CD4-positive, alpha-beta memory T cell (primary cell): ENCODE data around the gene PANK1. TPM values are rescaled to one million over a fixed set of nuclear protein-coding genes. Genes with fewer than 3 reads are reported as not detected.

Experiments
- CTCF ChIA-PET: fragments of 350-600 bp; sonication (Branson Sonifier 250); formaldehyde crosslinking; loops from one replicate; lab custom pipeline; 2021; ENCODE audit warnings: inconsistent platforms; ENCODE audit not compliant: partially characterized antibody; lab: Charles Lee
- POLR2A ChIA-PET: fragments of 350-600 bp; sonication (Branson Sonifier 250); formaldehyde crosslinking; loops from one replicate; lab custom pipeline; 2021; ENCODE audit not compliant: partially characterized antibody; lab: Charles Lee
- DNase-seq, 5 donors: peaks; one replicate each; pipeline versions ENCODE4 v3.0.0 to v3.0.0-alpha.2; 2020 to 2022; ENCODE audit warnings: mixed read lengths in 1 of 5
- H3K27ac ChIP-seq: one replicate; pipeline ENCODE4 v1.7.0; 2013; ENCODE audit warnings: low read depth, low read length
- H3K27me3 ChIP-seq: 2 replicates; pipeline ENCODE4 v1.7.0; 2013; ENCODE audit warnings: mild to moderate bottlenecking, low read length, moderate library complexity; ENCODE audit not compliant: insufficient read depth
- H3K36me3 ChIP-seq: 2 replicates; pipeline ENCODE4 v1.7.0; 2013; ENCODE audit warnings: mild to moderate bottlenecking, low read length, moderate library complexity; ENCODE audit not compliant: insufficient read depth
- H3K4me1 ChIP-seq: 2 replicates; pipeline ENCODE4 v1.7.0; 2013; ENCODE audit warnings: mild to moderate bottlenecking, low read length, moderate library complexity; ENCODE audit not compliant: insufficient read depth
- H3K4me3 ChIP-seq, 2 donors: one replicate each; pipeline ENCODE4 v1.7.0; 2013; ENCODE audit warnings: low read length in 2 of 2, mild to moderate bottlenecking in 1 of 2
- H3K9me3 ChIP-seq, 2 donors: one replicate each; pipeline ENCODE4 v1.7.0; 2013; ENCODE audit warnings: low read length in 2 of 2, control low read depth in 1 of 2; ENCODE audit not compliant: control insufficient read depth in 1 of 2
- H3K27ac Mint-ChIP-seq, 7 donors: one replicate each; pipeline ENCODE4 v1.8.0; 2020 to 2021; ENCODE audit warnings: mixed read lengths in 7 of 7, mild to moderate bottlenecking in 6 of 7, inconsistent platforms in 3 of 7, moderate library complexity in 3 of 7
- H3K27me3 Mint-ChIP-seq, 2 donors: one replicate each; pipeline ENCODE4 v1.8.0; 2020 to 2021; ENCODE audit warnings: mixed read lengths in 2 of 2
- H3K36me3 Mint-ChIP-seq, 2 donors: one replicate each; pipeline ENCODE4 v1.8.0; 2020 to 2021; ENCODE audit warnings: mixed read lengths in 2 of 2, inconsistent platforms in 1 of 2, mild to moderate bottlenecking in 1 of 2
- H3K4me1 Mint-ChIP-seq, 4 donors: one replicate each; pipeline ENCODE4 v1.8.0; 2020 to 2021; ENCODE audit warnings: mixed read lengths in 4 of 4, mild to moderate bottlenecking in 1 of 4
- H3K4me3 Mint-ChIP-seq, 8 donors: one replicate each; pipeline ENCODE4 v1.8.0; 2020 to 2021; ENCODE audit warnings: mixed read lengths in 8 of 8, mild to moderate bottlenecking in 7 of 8, moderate library complexity in 6 of 8, inconsistent platforms in 3 of 8
- H3K9me3 Mint-ChIP-seq, 8 donors: one replicate each; pipeline ENCODE4 v1.8.0; 2020 to 2021; ENCODE audit warnings: mixed read lengths in 8 of 8, mild to moderate bottlenecking in 5 of 8, inconsistent platforms in 3 of 8, moderate library complexity in 1 of 8
- intact Hi-C: fragments of 100-400 bp; cut with micrococcal nuclease; formaldehyde crosslinking; loops from one replicate; pipeline ENCODE4 v1.15.1; 2023
- polyA plus RNA-seq, 2 donors: library from polyadenylated mRNA; unstranded; fragments of 300-500 nt; fragmentation: Illumina TruSeq; gene quantifications; one replicate each; pipeline ENCODE4 v1.2.3, GENCODE V29; 2021
- total RNA-seq, 2 experiments: library from RNA; stranded (reverse); gene quantifications; one replicate each; pipeline ENCODE4 v1.2.3, GENCODE V29; 2021

Gene PANK1
- total and polyA plus RNA-seq, 4 experiments from 2014 or later, result 1.6 to 4.5 (median 3.1) TPM

- no peak for DNase-seq
- Mint-ChIP-seq H3K4me1 (no peaks in the 10 kb centered on the region), H3K27ac (no peak overlapping the region), H3K36me3 (no peaks in the 10 kb centered on the region), H3K27me3 (peaks cover 2 to 10% of the 10 kb centered on the region in 2 donors), H3K4me3 (no peak overlapping the region), H3K9me3 (peaks cover 0 to 6% (median 1%) of the 10 kb centered on the region in 8 donors)
- intact Hi-C loops, result no loop called here
- CTCF ChIA-PET, result no interaction called here
- no peaks in the 10 kb centered on the region for H3K9me3 ChIP-seq
- H3K4me3 ChIP-seq, result no peak overlapping the region
- H3K36me3 ChIP-seq, result no peaks in the 10 kb centered on the region
- POLR2A ChIA-PET, result no interaction called here
- no peaks in the 10 kb centered on the region for H3K4me1 ChIP-seq
- H3K27ac ChIP-seq, result no peak overlapping the region
- H3K27me3 ChIP-seq, result no peaks in the 10 kb centered on the region
Measured at GRCh38 chr10:89652806-89653370, 7.8 kb upstream of the PANK1 start.

- intact Hi-C loops, result no loop called here
- Mint-ChIP-seq H3K4me3 (no peak overlapping the region), H3K27me3 (peaks cover 2 to 11% of the 10 kb centered on the region in 2 donors), H3K36me3 (no peaks in the 10 kb centered on the region), H3K4me1 (no peaks in the 10 kb centered on the region), H3K27ac (no peak overlapping the region), H3K9me3 (peaks cover 0 to 6% (median 1%) of the 10 kb centered on the region in 8 donors)
- no peaks in the 10 kb centered on the region for H3K36me3 ChIP-seq
- H3K4me3 ChIP-seq, result no peak overlapping the region
- no peak for DNase-seq
- H3K4me1 ChIP-seq, result no peaks in the 10 kb centered on the region
- POLR2A ChIA-PET, result no interaction called here
- H3K27ac ChIP-seq, result no peak overlapping the region
- no peaks in the 10 kb centered on the region for H3K27me3 ChIP-seq
- no peaks in the 10 kb centered on the region for H3K9me3 ChIP-seq
- CTCF ChIA-PET, result no interaction called here
Measured at GRCh38 chr10:89651916-89652573, 7.0 kb upstream of the PANK1 start.

DNA sequence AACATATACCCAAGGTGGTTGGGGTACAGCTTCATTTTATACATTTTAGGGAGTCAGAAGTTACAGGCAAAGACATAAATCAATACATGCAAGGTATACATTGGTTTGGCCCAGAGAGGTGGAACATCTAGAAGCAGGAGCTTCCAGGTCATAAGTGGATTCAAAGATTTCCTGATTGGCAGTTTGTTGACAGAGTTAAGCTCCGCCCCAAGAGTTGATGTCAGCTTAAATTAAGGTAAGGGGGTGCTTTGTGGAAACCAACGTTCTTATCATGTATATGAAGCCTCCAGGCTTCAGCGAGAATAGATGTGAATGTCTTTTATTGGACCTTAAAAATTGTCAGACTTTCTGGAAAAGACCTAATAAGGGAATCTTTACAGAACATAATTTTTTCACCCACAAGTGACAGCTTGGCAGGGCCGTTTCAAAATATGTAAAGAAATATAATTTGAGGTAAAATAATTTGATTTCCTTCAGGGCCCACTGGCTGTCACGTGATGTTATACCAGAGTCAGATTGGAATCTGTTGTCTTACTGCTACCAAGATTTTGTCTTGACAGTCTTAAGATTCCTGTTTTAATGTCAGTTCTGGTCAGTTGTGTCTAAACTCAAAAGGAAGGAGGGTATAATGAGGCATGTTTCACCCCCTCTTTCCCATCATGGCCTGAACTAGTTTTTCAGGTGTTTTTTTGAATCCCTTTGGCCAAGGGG is 6.3 kb upstream of the PANK1 start:
- Mint-ChIP-seq H3K27me3 (peaks cover 4 to 11% of the 10 kb centered on the region in 2 donors), H3K36me3 (no peaks in the 10 kb centered on the region), H3K27ac (no peak overlapping the region), H3K4me3 (peak overlapping the region in 1 of 8 donors; percentile 32), H3K4me1 (peaks cover 0 to 2% (median 0%) of the 10 kb centered on the region in 4 donors), H3K9me3 (peaks cover 0 to 6% (median 1%) of the 10 kb centered on the region in 8 donors)
- Histone ChIP-seq H3K36me3 (no peaks in the 10 kb centered on the region), H3K4me1 (no peaks in the 10 kb centered on the region), H3K27me3 (no peaks in the 10 kb centered on the region), H3K27ac (no peak overlapping the region), H3K9me3 (no peaks in the 10 kb centered on the region), H3K4me3 (no peak overlapping the region)
- intact Hi-C loops, result no loop called here
- ChIA-PET CTCF (no interaction called here), POLR2A (no interaction called here)
- no peak for DNase-seq

- peaks cover 5% of the 10 kb centered on the region for H3K4me1 ChIP-seq
- H3K27ac ChIP-seq, result no peak overlapping the region
- DNase-seq, result no peak
- H3K9me3 Mint-ChIP-seq, result peaks cover 0 to 1% (median 0%) of the 10 kb centered on the region in 8 donors
- H3K27me3 ChIP-seq, result no peaks in the 10 kb centered on the region
- CTCF ChIA-PET, result no interaction called here
- H3K36me3 Mint-ChIP-seq, result no peaks in the 10 kb centered on the region
- peaks cover 6 to 11% (median 9%) of the 10 kb centered on the region in 4 donors for H3K4me1 Mint-ChIP-seq
- no peak overlapping the region for H3K27ac Mint-ChIP-seq
- H3K4me3 ChIP-seq, result no peak overlapping the region
- no peaks in the 10 kb centered on the region for H3K9me3 ChIP-seq
- POLR2A ChIA-PET, result no interaction called here
- H3K36me3 ChIP-seq, result no peaks in the 10 kb centered on the region
- intact Hi-C loops, result loop anchor here (10.0 kb wide), 1 partner anchor 1834 kb away; the partner anchor contains the start of gene ATAD1
- H3K4me3 Mint-ChIP-seq, result no peak overlapping the region
- H3K27me3 Mint-ChIP-seq, result peaks cover 3 to 11% of the 10 kb centered on the region in 2 donors
Measured at GRCh38 chr10:89649051-89649450, 4.0 kb upstream of the PANK1 start.

- intact Hi-C loops, result loop anchor here (10.0 kb wide), 1 partner anchor 1833 kb away; the partner anchor contains the start of gene ATAD1
- peaks cover 13% of the 10 kb centered on the region for H3K4me1 ChIP-seq
- no peaks in the 10 kb centered on the region for H3K36me3 ChIP-seq
- H3K27ac ChIP-seq, result no peak overlapping the region
- peaks cover 3 to 11% of the 10 kb centered on the region in 2 donors for H3K27me3 Mint-ChIP-seq
- H3K27ac Mint-ChIP-seq, result no peak overlapping the region
- DNase-seq, result no peak
- ChIA-PET CTCF (no interaction called here), POLR2A (interaction anchor here (1.9 kb wide), 1 partner anchor 53 kb away, joined by 6 read pairs; the partner anchor contains the start of gene KIF20B)
- H3K36me3 Mint-ChIP-seq, result no peaks in the 10 kb centered on the region
- peaks cover 0 to 1% (median 0%) of the 10 kb centered on the region in 8 donors for H3K9me3 Mint-ChIP-seq
- H3K9me3 ChIP-seq, result no peaks in the 10 kb centered on the region
- H3K4me1 Mint-ChIP-seq, result peaks cover 8 to 11% (median 10%) of the 10 kb centered on the region in 4 donors
- H3K27me3 ChIP-seq, result no peaks in the 10 kb centered on the region
- no peak overlapping the region for H3K4me3 ChIP-seq
- H3K4me3 Mint-ChIP-seq, result no peak overlapping the region
Measured at GRCh38 chr10:89648074-89648473, 3.0 kb upstream of the PANK1 start.

GRCh38 chr10:89646889-89647657 is 2.0 kb upstream of the PANK1 start:
- no peak for DNase-seq

More at GRCh38 chr10:89646889-89647657, 2.0 kb upstream of the PANK1 start:
- POLR2A ChIA-PET, result interaction anchor here (1.9 kb wide), 1 partner anchor 54 kb away, joined by 6 read pairs; the partner anchor contains the start of gene KIF20B
- no peaks in the 10 kb centered on the region for H3K9me3 ChIP-seq
- intact Hi-C loops, result loop anchor here (10.0 kb wide), 1 partner anchor 1832 kb away; the partner anchor contains the start of gene ATAD1
- H3K36me3 Mint-ChIP-seq, result no peaks in the 10 kb centered on the region
- H3K9me3 Mint-ChIP-seq, result peaks cover 0 to 1% (median 0%) of the 10 kb centered on the region in 8 donors
- H3K4me3 Mint-ChIP-seq, result peak overlapping the region in 4 of 8 donors; percentile 12 to 32 (median 20)
- H3K27me3 ChIP-seq, result no peaks in the 10 kb centered on the region
- no peaks in the 10 kb centered on the region for H3K36me3 ChIP-seq
- no peak overlapping the region for H3K27ac Mint-ChIP-seq
- H3K27ac ChIP-seq, result no peak overlapping the region
- CTCF ChIA-PET, result no interaction called here
- peaks cover 16% of the 10 kb centered on the region for H3K4me1 ChIP-seq
- peaks cover 3 to 11% of the 10 kb centered on the region in 2 donors for H3K27me3 Mint-ChIP-seq
- no peak overlapping the region for H3K4me3 ChIP-seq
- peaks cover 8 to 11% (median 10%) of the 10 kb centered on the region in 4 donors for H3K4me1 Mint-ChIP-seq
